GM21737 (cell line): ENCODE measurements around the gene KLK5.
"Not testable (repeated sequence)": the region's sequence is repeated elsewhere in the genome, so short reads cannot be mapped to it uniquely, and the experiment has no call there.

Experiments used
- ATAC-seq: cut with Tn5 transposase; IDR thresholded peaks from one replicate; pipeline ENCODE4 v1.9.1; 2021; ENCODE audit warnings: mild to moderate bottlenecking, moderate library complexity; ENCODE audit not compliant: unreplicated experiment

The KLK5 gene

DNA sequence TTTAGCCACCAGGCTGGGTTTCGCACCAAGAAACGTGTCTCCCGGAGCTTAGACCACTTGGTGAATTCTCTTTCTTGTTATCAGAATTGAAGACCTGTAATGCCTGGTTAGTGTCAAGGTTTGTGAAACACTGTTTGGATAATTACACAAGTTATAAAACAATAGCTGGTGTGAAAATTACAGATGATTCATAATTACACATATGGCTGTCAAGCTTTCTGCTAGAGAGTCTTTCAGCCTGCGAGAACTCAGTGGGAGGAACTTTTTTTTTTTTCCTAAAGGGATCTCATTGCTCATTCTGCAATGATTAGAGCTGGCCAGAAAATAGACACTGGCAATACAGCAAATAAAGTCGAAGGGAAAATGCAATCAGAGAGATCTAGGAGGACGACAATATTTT lies 28.3 kb downstream of the KLK5 start:
- no peak for ATAC-seq

DNA sequence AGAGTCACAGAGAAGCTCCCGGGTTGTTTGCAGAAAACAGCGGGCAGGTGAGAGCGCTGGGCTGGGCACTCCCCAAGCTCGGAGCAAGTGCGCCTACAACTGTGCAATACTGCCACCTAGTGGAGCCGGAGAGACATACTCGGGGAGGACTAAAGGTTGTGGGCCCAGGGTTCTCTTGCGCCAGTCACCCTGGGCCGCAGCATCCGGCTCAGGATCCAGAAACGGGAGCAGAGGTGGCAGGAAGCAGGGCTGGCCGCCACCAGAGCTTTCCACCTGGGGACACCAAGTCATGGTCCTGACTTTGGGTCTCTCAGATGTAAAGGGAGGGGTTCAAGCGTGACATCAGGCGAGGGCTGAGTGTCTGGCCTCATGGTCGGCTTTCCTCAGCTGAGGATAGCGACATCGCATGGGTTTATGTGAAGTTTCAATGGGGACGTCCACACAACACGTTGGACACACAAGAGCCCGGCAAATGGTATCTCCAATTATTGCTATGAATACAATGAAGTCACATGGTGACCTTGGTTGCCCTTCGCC lies 30.5 kb downstream of the KLK5 start:
- peak; percentile 83 for ATAC-seq

DNA sequence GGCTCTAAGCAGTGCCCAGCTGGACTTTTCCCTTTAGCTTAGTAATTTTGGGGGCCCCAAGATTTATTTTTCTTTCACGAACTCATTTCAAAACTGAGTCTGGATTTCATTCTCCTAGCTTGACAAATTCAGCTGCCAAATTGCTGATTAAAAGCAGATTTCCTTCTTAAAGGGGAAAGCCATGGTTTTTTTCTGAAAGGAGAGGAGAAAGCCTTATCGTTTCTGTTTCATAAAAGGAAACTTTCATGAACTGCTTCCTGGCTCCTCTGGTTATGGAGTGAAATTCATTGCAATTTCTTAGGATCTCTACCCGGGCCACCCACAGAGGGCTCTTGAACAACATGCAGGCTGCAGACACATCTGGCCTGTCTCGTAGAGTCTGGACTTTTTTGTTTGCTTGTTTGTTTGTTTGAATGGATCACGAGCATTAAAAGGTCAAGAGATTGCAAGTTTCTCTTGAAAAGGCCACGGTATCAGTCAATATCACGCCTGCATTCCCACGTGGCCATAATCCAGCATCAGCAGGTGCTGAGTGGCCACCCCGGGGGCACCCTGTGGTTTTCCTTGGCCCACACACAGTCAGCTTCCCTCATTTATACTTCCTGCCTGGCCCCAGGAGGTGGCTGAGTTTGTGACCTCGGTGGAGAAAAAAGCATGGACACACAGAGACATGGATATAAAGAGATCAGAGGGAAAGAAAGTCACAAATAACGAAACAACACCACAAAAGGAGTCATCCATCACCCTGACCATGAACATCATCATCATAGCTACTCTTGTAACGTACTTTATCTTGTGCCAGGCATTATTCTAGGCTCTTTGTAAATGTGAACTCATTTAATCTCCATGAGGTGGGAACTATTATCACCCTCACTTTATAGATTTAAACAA lies 31.2 kb downstream of the KLK5 start:
- ATAC-seq: no peak

DNA sequence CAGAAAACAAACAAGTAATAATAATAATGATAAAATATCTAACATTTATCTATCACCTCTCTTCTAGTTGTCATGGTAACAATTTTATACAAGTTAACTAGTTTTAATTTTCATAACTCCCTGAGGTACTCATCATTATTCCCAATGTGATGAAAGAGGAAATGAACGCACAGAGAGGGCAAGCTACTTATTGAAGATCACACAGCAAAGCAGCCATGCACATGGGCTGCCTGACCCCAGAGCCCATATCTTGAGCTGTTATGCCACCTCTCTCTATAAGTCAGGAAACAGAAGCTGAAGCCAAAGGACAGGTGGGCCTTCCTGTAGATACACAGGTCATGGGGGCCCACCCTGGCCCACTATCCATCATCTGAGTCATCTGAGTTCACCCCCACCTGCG lies 36.8 kb downstream of the KLK5 start:
- no peak for ATAC-seq

DNA sequence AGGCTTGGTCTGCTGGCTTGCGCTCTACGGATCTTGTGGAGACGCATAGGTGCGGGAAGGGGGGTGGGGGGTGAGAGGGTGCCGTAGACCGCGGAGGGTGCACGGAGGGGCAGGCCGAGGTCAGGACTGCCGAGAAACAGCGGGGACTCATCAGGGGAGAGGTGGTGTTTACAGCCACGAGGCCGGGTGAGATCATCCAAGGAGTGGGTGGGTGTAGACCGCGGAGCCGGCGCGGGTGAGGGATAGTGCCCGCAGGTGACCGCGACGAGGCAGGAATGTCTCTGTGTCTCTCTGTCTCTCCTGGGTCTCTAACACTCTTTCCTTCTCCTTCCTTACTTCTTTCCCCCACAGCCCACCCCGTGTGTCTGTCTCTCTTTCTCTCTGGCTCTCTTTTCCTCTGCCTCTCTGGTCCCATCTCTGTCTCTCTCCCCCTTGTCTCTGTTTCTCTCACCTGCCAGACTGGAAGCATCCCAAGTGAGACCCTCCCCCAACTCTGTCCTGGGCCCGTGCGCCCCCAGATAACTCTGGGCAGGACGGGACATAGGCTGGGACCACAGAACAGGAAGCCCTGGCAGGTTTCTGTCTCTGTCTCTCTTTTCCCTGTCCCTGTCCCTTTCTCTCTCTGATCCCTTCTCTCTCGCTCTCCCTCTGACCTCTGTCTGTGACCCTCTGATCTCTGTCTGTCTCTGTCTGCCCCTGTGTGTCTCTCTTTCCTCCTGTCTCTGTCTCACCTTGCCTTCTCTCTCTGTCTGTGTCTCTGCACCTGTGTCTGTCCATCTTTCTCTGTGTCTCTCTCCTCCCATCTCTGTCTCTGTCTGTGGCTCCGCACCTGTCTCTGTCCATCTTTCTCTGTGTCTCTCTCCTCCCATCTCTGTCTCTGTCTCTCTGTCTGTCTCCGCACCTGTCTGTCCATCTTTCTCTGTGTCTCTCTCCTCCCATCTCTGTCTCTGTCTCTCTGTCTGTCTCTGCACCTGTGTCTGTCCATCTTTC lies 39.8 kb downstream of the KLK5 start:
- no peak for ATAC-seq

DNA sequence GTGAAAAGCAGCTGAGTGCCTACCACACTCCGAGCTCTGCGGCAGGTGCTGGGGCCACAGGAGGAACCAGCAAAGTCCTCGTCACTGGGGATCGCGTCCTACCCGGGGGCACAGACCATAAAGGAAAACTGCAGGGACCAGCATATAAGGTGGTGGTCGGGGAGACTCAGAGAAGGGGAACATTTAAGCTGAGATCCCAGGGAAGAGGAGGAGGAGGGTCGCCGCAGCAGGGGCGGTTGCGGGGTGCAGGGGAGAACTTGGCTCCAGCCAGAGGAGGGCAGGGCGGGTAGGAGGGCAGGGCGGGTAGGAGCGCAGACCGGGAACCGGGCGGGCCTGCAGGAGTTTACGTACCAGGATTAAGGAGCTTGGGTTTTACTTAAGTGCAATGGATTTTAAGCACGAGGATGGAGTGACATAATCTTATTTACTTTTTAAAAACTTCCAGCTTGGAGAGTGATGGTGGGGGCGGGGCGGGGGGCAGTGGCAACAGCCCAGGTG lies 40.7 kb downstream of the KLK5 start:
- no peak for ATAC-seq

DNA sequence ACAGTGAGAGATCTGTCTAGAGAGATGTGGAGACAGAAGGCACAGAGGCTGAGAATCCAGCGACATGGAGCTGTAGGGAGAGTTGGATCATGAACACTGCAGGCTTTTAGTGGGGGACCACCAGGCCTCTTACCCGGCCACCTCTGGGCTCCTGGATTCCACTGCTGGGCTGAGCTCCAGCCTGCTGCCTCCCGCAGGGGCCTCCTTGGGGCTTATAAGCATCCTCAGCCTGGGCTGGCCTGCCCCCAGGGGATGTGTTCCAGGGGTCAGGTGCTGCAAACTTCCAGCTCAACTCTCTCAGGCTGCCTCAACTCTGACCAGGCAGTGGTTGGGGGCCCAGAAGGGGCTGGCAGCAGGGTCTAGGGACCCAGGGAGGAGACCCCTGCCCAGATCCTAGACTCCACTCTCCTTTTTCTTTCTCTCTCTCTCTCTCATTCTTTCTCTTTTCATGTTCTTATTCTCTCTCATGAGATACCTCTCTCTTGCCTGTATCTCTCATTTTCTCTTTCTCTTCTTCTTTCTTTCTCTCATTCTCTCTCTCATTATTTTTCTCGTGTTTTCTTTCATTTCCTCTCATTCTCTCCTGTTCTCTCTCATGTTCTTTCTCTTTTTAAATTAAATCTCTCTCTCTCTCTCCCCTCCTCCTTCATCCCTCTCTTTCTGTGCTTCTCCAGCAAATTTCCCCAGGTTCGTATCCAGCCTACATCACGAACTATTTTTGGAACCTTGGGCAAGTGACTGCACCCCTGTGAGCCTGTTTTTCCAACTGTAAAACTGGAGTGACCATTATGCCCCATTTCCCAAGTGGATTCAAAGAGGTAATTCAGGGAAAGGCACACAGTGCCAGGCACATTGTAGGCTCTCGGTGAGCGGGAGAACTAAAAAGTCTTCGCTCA lies 41.4 kb downstream of the KLK5 start, which contains the start of gene KLK4:
Gene KLK4, minus strand, starts transcription at position 190 of the 896 bp plus-strand sequence. CDS start 657 bp downstream, outside the sequence.
- no peak for ATAC-seq

DNA sequence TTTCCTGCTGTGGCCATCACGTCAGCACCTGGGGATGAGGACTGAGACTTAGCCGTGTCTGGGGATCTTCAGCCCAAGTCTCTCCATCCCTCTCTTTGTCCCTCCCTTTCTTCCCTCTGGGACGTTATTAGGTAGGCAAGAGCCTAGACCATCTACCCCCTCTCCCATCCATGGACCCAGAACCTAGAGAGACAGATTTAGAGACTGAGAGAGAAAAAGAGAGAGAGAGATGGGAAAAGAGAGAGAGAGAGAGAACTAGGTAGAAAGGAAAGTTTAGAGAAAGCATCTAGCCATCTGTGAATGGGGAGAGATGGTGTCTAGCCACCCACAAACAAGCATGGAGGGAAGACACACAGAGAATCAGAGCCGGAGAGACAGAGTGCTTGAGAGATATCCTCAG lies 42.1 kb downstream of the KLK5 start:
- ATAC-seq: no peak

DNA sequence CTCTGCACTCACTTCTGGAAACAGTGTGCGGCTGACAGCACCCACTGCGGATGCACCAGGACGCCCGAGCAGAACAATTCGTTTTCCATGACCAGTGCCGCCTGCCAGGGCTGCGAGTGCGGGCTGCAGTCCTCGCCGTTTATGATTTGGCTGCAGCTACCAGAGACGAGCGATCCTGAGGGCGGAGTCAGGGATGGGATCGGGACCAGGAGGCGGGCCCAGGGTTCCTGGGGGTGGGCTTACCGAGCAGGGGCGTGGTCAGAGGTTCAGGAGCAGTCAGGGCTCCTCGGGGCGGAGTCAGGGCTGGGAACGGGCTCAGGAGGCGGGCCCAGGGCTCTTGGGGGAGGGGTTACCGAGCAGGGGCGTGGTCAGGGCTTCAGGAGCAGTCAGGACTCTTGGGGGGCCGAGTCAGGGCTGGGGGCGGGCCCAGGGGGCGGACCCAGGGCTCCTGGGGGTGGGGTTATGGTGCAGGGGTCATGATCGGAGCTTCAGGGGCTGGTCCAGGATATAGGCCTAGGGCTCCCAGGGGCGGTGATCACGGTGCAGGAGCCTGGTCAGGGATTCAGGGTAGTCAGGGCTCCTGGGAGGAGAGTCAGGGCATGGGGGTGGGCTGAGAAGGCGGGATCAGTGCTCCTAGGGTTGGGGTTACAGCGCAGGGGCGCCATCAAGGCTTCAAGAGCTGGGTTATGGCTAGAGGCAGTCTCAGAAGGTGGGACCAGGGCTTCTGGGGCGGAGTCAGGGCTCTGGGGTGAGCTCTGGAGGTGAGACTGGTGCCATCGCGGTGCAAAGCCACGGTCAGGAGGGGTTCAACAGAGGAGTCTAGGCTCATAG lies 43.4 kb downstream of the KLK5 start:
- no peak for ATAC-seq

DNA sequence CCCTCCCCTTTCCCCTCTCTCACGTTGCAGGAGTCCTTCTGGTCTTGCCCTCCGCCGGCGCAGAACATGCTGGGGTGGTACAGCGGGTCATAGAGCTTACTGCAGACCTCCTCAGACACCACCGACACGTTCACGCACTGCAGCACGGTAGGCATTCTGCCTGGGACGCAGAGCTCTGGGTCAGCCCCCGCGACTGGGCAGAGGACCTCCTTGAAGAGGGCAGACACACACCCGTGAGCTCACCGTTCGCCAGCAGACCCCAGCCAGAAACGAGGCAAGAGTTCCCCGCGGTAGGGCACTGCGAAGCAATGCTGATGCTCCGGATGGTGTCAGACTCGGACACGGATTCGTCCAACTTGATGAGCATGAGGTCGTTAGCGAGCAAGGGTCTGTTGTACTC lies 44.5 kb downstream of the KLK5 start:
- ATAC-seq: no peak

DNA sequence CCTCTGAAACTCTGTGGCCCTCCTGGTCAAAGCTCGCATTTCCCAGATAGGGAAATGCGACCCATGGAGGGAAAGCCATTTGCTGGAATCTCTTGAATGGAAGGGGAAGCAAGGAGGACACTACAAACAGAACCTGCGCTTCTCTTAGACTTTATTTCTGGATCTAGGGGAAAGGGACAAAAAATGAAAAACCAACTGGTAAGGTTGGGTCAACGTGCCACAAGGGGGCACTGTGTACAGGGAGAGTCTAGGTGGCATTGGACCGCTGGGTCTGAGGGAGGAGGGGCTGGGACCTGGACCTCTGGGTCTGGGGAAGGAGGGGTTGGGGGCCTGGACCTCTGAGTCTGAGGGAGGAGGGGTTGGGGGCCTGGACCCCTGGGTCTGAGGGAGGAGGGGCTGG lies 46.6 kb downstream of the KLK5 start:
- ATAC-seq: no peak

DNA sequence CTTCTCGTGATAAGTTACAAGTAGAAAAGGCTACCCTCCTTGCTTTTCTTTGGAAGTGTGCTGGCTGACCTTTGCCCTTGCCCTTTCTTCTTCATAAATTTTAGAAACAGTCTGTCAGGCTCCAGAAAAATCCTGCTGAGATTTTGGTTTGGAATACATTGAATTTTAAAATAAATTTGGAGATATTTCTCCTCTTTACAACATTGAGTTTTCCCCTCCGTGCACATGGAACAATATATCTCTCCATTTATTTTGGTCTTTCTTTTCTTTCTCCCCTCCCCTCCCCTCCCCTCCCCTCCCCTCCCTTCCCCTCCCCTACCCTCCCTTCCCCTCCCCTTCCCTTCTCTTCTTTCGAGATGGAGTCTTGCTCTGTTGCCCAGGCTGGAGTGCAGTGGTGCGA lies 50.2 kb downstream of the KLK5 start:
- no peak for ATAC-seq

DNA sequence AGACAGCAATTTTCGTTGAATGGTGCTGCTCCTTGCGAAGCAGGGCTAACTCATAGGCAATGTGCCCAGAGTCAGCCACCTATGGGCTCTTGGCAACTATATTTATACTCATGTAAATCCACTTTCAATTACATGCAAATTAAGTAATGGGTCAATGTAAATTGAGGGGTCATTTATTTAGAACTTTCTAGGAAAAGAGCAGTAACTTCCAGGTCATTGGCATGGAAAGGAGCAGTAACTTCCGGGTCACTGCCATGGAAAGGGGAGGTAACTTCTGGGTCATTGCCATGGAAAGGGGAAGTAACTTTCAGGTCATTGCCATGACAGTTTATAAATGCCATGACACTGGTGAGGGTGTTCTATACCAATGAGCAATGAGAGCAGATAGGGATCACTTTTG lies 53.3 kb downstream of the KLK5 start:
- ATAC-seq: no peak

DNA sequence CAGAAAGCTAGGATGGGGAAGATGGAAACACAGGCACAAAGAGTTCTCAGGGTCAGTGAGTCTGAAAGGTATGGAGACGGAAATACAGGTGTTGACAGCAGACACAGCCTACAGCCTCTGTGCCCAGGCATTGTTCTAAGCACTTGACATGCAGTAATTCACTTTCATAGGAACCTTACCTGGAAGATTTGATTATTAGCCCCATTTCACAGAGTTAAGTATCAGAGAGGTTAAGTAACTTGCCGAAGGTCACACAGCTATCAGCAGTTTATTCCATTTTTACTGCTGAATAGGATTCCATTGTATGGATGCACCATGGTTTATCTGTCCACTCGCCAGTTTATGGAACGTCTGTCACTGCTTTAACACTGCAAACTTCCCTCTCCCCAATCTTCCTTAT lies 54.8 kb downstream of the KLK5 start:
- no peak for ATAC-seq

DNA sequence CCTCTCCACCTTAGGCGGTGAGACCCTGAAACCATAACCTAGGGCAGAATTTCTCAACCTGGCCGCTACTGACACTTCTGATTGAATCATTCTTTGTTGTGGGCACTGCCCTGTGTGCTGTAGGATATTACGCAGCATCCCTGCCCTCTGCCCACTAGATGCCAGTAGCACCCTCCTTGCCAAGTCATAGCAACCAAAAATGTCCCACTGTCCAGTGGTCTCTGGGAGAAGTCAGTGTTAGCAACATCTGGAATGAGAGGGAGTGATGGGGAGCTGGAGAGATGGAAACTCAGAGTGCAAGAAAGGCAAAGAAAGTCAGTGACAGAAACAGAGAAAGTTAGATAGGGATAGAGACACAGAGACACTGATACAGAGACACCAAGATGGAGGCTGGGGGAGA lies 55.2 kb downstream of the KLK5 start:
- no peak for ATAC-seq

DNA sequence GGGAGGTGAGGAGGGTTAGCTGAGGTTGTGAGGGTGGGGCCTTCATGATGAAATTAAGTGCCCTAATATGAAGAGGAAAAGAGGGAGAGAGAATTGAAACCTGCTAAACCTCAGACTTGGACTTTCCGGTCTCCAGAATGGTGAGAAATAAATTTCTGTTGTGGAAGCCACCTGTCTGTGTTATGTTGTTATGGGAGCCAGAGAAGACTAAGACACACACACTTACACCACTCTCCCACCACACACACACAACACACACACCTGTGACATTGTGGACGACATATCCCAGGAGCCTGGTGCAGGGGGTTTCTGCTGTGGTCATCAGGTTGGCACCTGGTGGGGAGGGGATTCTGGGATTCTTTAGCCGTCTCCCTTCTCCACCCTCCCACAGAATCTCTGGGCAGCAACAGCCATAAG lies 55.6 kb downstream of the KLK5 start:
- peak; percentile 25 for ATAC-seq

DNA sequence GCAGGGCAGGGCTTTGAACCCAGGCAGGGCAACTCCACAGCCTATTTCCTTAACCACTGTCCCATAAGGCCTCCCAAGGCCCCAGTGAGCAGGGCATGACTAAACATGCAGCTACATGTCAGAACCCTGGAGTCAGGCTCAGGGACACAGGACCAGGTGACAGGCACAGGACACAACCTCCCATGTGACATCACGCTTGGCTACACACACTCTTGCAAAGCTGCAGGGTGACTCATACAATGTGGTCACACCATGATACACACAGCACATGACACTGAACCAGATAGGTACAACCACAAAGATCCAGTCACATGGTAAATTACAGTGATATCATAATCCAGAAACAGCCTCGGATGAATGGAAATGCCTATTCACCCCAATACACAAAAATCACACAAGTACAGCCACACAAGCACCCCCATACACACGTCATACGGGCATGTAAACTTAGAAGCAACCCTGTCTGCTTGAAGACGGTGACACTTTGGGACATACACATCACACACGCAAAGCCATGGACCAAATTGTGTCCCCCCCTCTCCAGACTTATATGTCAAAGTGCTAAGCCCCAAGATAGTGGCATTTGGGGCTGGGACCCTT lies 56.1 kb downstream of the KLK5 start:
- ATAC-seq: peak; percentile 75

DNA sequence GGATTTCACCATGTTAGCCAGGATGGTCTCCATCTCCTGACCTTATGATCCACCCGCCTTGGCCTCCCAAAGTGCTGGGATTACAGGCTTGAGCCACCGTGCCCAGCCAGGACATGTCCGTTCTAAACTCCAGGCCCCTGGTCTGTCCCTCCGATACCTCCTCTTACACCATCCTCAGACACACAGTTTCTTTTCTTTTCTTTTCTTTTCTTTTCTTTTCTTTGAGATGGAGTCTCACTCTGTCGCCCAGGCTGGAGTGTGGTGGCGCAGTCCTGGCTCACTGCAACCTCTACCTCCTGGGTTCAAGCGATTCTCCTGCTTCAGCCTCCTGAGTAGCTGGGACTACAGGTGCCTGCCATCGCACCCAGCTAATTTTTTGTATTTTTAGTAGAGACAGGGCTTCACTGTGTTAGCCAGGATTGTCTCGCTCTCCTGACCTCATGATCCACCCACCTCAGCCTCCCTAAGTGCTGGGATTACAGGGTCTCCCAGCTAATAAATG lies 56.7 kb downstream of the KLK5 start:
- ATAC-seq: not testable (repeated sequence)
